A549 (cell line): ENCODE results near the gene MYRFL. TPM values are rescaled to one million over a fixed set of nuclear protein-coding genes. Genes with fewer than 3 reads are reported as not detected.

ENCODE experiments used
- ATAC-seq, 2 experiments: fragments of 200-7000 bp in 1 of 2; fragments of >200 bp in 1 of 2; cut with Nextera tagmentation in 1 of 2; cut with Tn5 transposase in 1 of 2; 3 replicates each; pipeline versions ENCODE4 v1.8.0 to v1.9.1; 2018 to 2020; ENCODE audit warnings: mild to moderate bottlenecking in 1 of 2, moderate library complexity in 1 of 2
- CTCF ChIA-PET: fragments of 300-600 bp; sonication (Branson Sonifier 250); formaldehyde crosslinking; extraction: SDS; loops from one replicate; lab custom pipeline; 2021; ENCODE audit warnings: antibody characterized with exemption, inconsistent platforms; lab: Yijun Ruan, JAX
- POLR2A ChIA-PET: fragments of 350-600 bp; formaldehyde crosslinking; extraction: SDS; loops from one replicate; lab custom pipeline; 2021; ENCODE audit warnings: antibody characterized with exemption, inconsistent platforms; lab: Yijun Ruan, JAX
- DNase-seq, 2 experiments: peaks; one replicate each; pipeline versions ENCODE4 v3.0.0 to v3.0.0-alpha.2; 2011 to 2016; ENCODE audit warnings: low read depth in 1 of 2, low spot score in 1 of 2
- FAIRE-seq: peaks from 2 replicates; lab custom pipeline; 2011; peaks lifted over from hg19 to GRCh38; lab: Jason Lieb, UNC
- H3K27ac ChIP-seq, 2 experiments: fragments of >200 bp; sonication (Bioruptor Twin); formaldehyde crosslinking; 3 replicates each; pipeline ENCODE4 v1.5.1; 2016 to 2017
- H3K4me1 ChIP-seq: fragments of >200 bp; sonication (Bioruptor Twin); formaldehyde crosslinking; 3 replicates; pipeline ENCODE4 v1.6.1; 2016
- H3K4me2 ChIP-seq: fragments of >200 bp; sonication (Bioruptor Twin); formaldehyde crosslinking; 3 replicates; pipeline ENCODE4 v1.6.1; 2016
- H3K4me3 ChIP-seq: fragments of >200 bp; sonication (Bioruptor Twin); formaldehyde crosslinking; 3 replicates; pipeline ENCODE4 v1.5.1; 2016
- H3K9me3 ChIP-seq: fragments of >200 bp; sonication (Bioruptor Twin); formaldehyde crosslinking; 3 replicates; pipeline ENCODE4 v1.6.1; 2016
- CEBPB ChIP-seq, 2 experiments: fragments of >200 bp in 1 of 2; sonication (Bioruptor Twin) in 1 of 2; formaldehyde crosslinking in 1 of 2; IDR thresholded peaks; 2 replicates each; pipeline ENCODE4 v1.6.1; 2012 to 2016
- CHD2 ChIP-seq: fragments of 150-350 bp; IDR thresholded peaks from 2 replicates; pipeline ENCODE4 v1.6.1; 2014; ENCODE audit warnings: low read length; ENCODE audit not compliant: partially characterized antibody
- EHF ChIP-seq: fragments of 250-450 bp; sonication (Bioruptor Pico); IDR thresholded peaks from 2 replicates; pipeline ENCODE4 v1.5.0; 2020; ENCODE audit warnings: mild to moderate bottlenecking
- EP300 ChIP-seq, 2 experiments: fragments of >200 bp; sonication (Bioruptor Twin); formaldehyde crosslinking; IDR thresholded peaks; 2 replicates in 1 of 2; 3 replicates in 1 of 2; pipeline ENCODE4 v1.6.1; 2016 to 2017
- ESRRA ChIP-seq: fragments of 150-350 bp; IDR thresholded peaks from 2 replicates; pipeline ENCODE4 v1.6.1; 2014; ENCODE audit warnings: mild to moderate bottlenecking, low read length, borderline replicate concordance
- FOSB ChIP-seq: fragments of 250-450 bp; sonication (Bioruptor Pico); IDR thresholded peaks from 2 replicates; pipeline ENCODE4 v1.5.0; 2020; ENCODE audit warnings: mild to moderate bottlenecking, moderate library complexity
- FOSL2 ChIP-seq, 2 experiments: fragments of 450-650 bp in 1 of 2; fragments of >200 bp in 1 of 2; sonication (Bioruptor Twin) in 1 of 2; formaldehyde crosslinking; IDR thresholded peaks; 2 replicates each; pipeline versions ENCODE4 v1.5.0 to v1.6.1; 2016 to 2020; ENCODE audit warnings: mild to moderate bottlenecking in 1 of 2, moderate library complexity in 1 of 2
- FOXS1 ChIP-seq: fragments of 250-450 bp; sonication (Bioruptor Pico); IDR thresholded peaks from 2 replicates; pipeline ENCODE4 v1.5.0; 2020; ENCODE audit warnings: mild to moderate bottlenecking, moderate library complexity
- GATA3 ChIP-seq: IDR thresholded peaks from 2 replicates; pipeline ENCODE4 v1.6.1; 2012; ENCODE audit warnings: borderline replicate concordance
- HOXA7 ChIP-seq: fragments of 250-450 bp; sonication (Bioruptor Pico); IDR thresholded peaks from 2 replicates; pipeline ENCODE4 v1.5.0; 2020; ENCODE audit warnings: mild to moderate bottlenecking, moderate library complexity
- HOXB13 ChIP-seq: fragments of 250-450 bp; sonication (Bioruptor Pico); IDR thresholded peaks from 2 replicates; pipeline ENCODE4 v1.5.0; 2020; ENCODE audit warnings: low read depth, mild to moderate bottlenecking, moderate library complexity
- JUN ChIP-seq, 2 experiments: fragments of >200 bp; sonication (Bioruptor Twin); formaldehyde crosslinking; IDR thresholded peaks; 2 replicates in 1 of 2; 3 replicates in 1 of 2; pipeline ENCODE4 v1.6.1; 2016 to 2017
- JUNB ChIP-seq: fragments of >200 bp; sonication (Bioruptor Twin); formaldehyde crosslinking; IDR thresholded peaks from 2 replicates; pipeline ENCODE4 v1.6.1; 2016
- KDM1A ChIP-seq: fragments of 200-600 bp; sonication (generic); IDR thresholded peaks from 2 replicates; pipeline ENCODE4 v1.6.1; 2016; ENCODE audit warnings: low read depth, mild to moderate bottlenecking
- KDM5A ChIP-seq: fragments of 200-600 bp; sonication (generic); IDR thresholded peaks from 2 replicates; pipeline ENCODE4 v1.6.1; 2016; ENCODE audit warnings: antibody characterized with exemption, mild to moderate bottlenecking
- MAFK ChIP-seq: fragments of 450-650 bp; IDR thresholded peaks from 2 replicates; pipeline ENCODE4 v1.6.1; 2014; ENCODE audit not compliant: partially characterized antibody
- MAZ ChIP-seq: fragments of 150-350 bp; IDR thresholded peaks from 2 replicates; pipeline ENCODE4 v1.6.1; 2014; ENCODE audit warnings: antibody characterized with exemption, low read depth, low read length, borderline replicate concordance
- PBX3 ChIP-seq: IDR thresholded peaks from 2 replicates; pipeline ENCODE4 v1.6.1; 2012
- POLR2A ChIP-seq: IDR thresholded peaks from 2 replicates; pipeline ENCODE4 v1.6.1; 2012; ENCODE audit warnings: mild to moderate bottlenecking, low read length
- POLR2AphosphoS2 ChIP-seq: conservative IDR thresholded peaks from 2 replicates; pipeline ENCODE4 v1.6.1; 2012; ENCODE audit warnings: low read length, improper control_type of control experiment, inconsistent platforms
- RAD21 ChIP-seq, 2 experiments: fragments of >200 bp in 1 of 2; sonication (Bioruptor Twin) in 1 of 2; formaldehyde crosslinking in 1 of 2; IDR thresholded peaks in 1 of 2; conservative IDR thresholded peaks in 1 of 2; 2 replicates in 1 of 2; 3 replicates in 1 of 2; pipeline ENCODE4 v1.6.1; 2012 to 2018; ENCODE audit warnings: inconsistent platforms in 1 of 2
- RCOR1 ChIP-seq: fragments of 150-350 bp; IDR thresholded peaks from 2 replicates; pipeline ENCODE4 v1.6.1; 2014; ENCODE audit warnings: antibody characterized with exemption, low read length, low read depth
- RNF2 ChIP-seq: fragments of 200-600 bp; sonication (generic); IDR thresholded peaks from 2 replicates; pipeline ENCODE4 v1.6.1; 2016; ENCODE audit warnings: low read depth, mild to moderate bottlenecking, antibody characterized with exemption, moderate library complexity, borderline replicate concordance
- SREBF2 ChIP-seq: fragments of 450-650 bp; IDR thresholded peaks from 2 replicates; pipeline ENCODE4 v1.6.1; 2014; ENCODE audit warnings: mild to moderate bottlenecking, moderate library complexity
- TFCP2L1 ChIP-seq: fragments of 250-450 bp; sonication (Bioruptor Pico); IDR thresholded peaks from 2 replicates; pipeline ENCODE4 v1.5.0; 2021; ENCODE audit warnings: mild to moderate bottlenecking
- ZFP36 ChIP-seq: fragments of 450-650 bp; IDR thresholded peaks from 2 replicates; pipeline ENCODE4 v1.6.1; 2014; ENCODE audit warnings: borderline replicate concordance; ENCODE audit not compliant: partially characterized antibody
- ZNF302 ChIP-seq: fragments of 250-450 bp; sonication (Bioruptor Pico); IDR thresholded peaks from 2 replicates; pipeline ENCODE4 v1.9.0; 2021; ENCODE audit warnings: inconsistent platforms, mild to moderate bottlenecking, moderate library complexity
- ZSCAN20 ChIP-seq: fragments of 250-450 bp; sonication (Bioruptor Pico); IDR thresholded peaks from 2 replicates; pipeline ENCODE4 v1.8.0; 2022; ENCODE audit warnings: mild to moderate bottlenecking, moderate library complexity
- WGBS: methylation state at CpG from one replicate; pipeline ENCODE4 v1.1.6; 2017; ENCODE audit errors: missing lambda C conversion rate; 5-methylcytosine and 5-hydroxymethylcytosine counted together
- polyA plus RNA-seq, 4 experiments: library from polyadenylated mRNA; depleted of rRNA in 3 of 4; stranded (reverse); fragments of >200 nt; fragmentation: RNase III in 1 of 4; extraction: RNeasy Plus Mini Kit Qiagen cat#74134 plus additional on column Dnase treatment in 1 of 4; gene quantifications; 2 replicates in 3 of 4; 3 replicates in 1 of 4; pipeline ENCODE4 v1.2.3, GENCODE V29; 2011 to 2017
- TF ChIP-seq, protein P1 (sequence below): IDR thresholded peaks from 2 replicates; pipeline ENCODE4 v1.6.1; 2012; ENCODE audit warnings: low read depth, borderline replicate concordance
- TF ChIP-seq, protein P2 (sequence below): fragments of >200 bp; sonication (Bioruptor Twin); formaldehyde crosslinking; IDR thresholded peaks from 3 replicates; pipeline ENCODE4 v1.5.1; 2016
- TF ChIP-seq, protein P3 (sequence below): fragments of 150-350 bp; IDR thresholded peaks from 2 replicates; pipeline ENCODE4 v1.6.1; 2014; ENCODE audit warnings: low read depth, mild to moderate bottlenecking, low read length
- TF ChIP-seq, protein P4 (sequence below): fragments of 200-600 bp; sonication (generic); IDR thresholded peaks from 2 replicates; pipeline ENCODE4 v1.6.1; 2016; ENCODE audit warnings: antibody characterized with exemption, mild to moderate bottlenecking, moderate library complexity

Gene MYRFL
- polyA plus RNA-seq, 2 of the 4 experiments (the other 2 are of a cell fraction), result 0.04 TPM; not detected in 1

DNA sequence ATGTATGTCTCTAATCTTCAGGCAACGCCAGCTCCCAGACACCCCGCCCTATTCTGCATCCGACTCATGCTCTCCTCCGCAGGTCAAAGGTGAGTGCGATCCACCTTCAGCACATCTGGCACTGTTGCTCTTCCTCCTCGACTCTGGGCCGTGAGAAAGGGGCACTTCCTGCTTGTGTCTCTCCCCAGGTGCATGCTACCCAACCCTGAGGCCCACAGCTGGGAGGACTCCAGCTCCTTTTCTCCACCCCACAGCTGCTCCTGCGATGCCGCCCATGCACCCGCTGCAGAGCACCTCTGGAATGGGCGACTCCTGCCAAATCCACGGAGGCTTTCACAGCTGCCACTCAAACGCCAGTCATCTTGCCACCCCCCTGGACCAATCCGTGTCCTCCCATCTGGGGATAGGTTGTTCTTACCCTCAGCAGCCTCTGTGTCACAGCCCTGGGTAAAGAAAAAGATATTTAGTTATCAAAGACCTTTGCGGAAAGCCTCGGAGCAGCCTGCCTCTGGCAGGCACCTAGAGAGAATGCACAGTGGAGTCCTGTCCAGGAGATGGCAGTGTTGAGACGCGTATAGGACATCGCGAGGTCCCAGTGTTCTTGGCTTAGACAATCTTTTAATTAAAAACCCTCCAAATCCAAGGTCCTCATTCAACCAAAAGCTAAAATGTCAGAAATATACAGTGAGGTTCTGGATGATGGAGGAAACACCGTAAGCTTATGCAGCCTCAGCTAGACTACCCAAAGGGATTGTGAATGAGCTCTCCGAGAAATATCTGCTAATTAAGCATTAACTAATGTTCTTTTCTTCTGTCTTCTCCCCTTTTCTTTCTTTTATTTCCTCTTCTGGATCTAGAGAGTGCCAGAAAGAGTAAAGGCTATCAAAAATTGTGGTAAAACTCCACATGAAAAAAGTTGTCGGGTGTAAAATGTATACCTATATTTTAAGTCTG, 54.3 kb downstream of the MYRFL start:
- Histone ChIP-seq H3K4me1 (0 out of 3 replicates have a peak, but pooled peaks cover 4% of the 10 kb centered on the region), H3K9me3 (no peaks in the 10 kb centered on the region), H3K4me2 (peak overlapping the region; percentile 85), H3K27ac (no peak overlapping the region), H3K4me3 (peak overlapping the region; percentile 32)
- DNase-seq (peak; percentile 69 to 76), FAIRE-seq (no peak), ATAC-seq (peak; percentile 93 to 98)
- WGBS, result 22% methylated on average over 23 of the region's 23 CpGs
- ChIA-PET CTCF (interaction anchor here (0.6 to 6.2 kb wide), 61 partner anchors 8 to 1003 kb away, joined by 3 to 57 read pairs (median 4); no protein-coding TSS in a partner anchor), POLR2A (no interaction called here)
- TF ChIP-seq, protein P1, sequence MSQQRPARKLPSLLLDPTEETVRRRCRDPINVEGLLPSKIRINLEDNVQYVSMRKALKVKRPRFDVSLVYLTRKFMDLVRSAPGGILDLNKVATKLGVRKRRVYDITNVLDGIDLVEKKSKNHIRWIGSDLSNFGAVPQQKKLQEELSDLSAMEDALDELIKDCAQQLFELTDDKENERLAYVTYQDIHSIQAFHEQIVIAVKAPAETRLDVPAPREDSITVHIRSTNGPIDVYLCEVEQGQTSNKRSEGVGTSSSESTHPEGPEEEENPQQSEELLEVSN, result no peak
- TF ChIP-seq GATA3 (no peak), ESRRA (no peak), FOSL2 (IDR thresholded peaks at IDR 0.05) (no peak), FOSL2 (CRISPR knock-in tag; IDR thresholded peaks at IDR 0.05) (no peak), RAD21 (conservative IDR thresholded peaks at IDR 0.05 in 1 of 2, IDR thresholded peaks at IDR 0.05 in 1 of 2) (peak; percentile 93 to 94), CEBPB (IDR thresholded peaks at IDR 0.05) (no peak), POLR2A (no peak), MAFK (peak; percentile 43), HOXB13 (no peak), TFCP2L1 (no peak), MAZ (no peak), RNF2 (no peak), ZFP36 (no peak), HOXA7 (CRISPR knock-in tag) (no peak), EP300 (IDR thresholded peaks at IDR 0.05) (no peak), JUNB (no peak), EHF (CRISPR knock-in tag) (no peak), SREBF2 (no peak), KDM1A (no peak), KDM5A (no peak), FOXS1 (CRISPR knock-in tag) (no peak), POLR2AphosphoS2 (no peak), ZNF302 (CRISPR knock-in tag) (no peak), CHD2 (no peak), RCOR1 (no peak), PBX3 (no peak), JUN (IDR thresholded peaks at IDR 0.05) (no peak), ZSCAN20 (no peak), FOSB (CRISPR knock-in tag) (no peak)
- TF ChIP-seq, protein P2, sequence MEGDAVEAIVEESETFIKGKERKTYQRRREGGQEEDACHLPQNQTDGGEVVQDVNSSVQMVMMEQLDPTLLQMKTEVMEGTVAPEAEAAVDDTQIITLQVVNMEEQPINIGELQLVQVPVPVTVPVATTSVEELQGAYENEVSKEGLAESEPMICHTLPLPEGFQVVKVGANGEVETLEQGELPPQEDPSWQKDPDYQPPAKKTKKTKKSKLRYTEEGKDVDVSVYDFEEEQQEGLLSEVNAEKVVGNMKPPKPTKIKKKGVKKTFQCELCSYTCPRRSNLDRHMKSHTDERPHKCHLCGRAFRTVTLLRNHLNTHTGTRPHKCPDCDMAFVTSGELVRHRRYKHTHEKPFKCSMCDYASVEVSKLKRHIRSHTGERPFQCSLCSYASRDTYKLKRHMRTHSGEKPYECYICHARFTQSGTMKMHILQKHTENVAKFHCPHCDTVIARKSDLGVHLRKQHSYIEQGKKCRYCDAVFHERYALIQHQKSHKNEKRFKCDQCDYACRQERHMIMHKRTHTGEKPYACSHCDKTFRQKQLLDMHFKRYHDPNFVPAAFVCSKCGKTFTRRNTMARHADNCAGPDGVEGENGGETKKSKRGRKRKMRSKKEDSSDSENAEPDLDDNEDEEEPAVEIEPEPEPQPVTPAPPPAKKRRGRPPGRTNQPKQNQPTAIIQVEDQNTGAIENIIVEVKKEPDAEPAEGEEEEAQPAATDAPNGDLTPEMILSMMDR, result peak; percentile 93
- TF ChIP-seq, protein P3, sequence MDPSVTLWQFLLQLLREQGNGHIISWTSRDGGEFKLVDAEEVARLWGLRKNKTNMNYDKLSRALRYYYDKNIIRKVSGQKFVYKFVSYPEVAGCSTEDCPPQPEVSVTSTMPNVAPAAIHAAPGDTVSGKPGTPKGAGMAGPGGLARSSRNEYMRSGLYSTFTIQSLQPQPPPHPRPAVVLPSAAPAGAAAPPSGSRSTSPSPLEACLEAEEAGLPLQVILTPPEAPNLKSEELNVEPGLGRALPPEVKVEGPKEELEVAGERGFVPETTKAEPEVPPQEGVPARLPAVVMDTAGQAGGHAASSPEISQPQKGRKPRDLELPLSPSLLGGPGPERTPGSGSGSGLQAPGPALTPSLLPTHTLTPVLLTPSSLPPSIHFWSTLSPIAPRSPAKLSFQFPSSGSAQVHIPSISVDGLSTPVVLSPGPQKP, result no peak
- TF ChIP-seq, protein P4, sequence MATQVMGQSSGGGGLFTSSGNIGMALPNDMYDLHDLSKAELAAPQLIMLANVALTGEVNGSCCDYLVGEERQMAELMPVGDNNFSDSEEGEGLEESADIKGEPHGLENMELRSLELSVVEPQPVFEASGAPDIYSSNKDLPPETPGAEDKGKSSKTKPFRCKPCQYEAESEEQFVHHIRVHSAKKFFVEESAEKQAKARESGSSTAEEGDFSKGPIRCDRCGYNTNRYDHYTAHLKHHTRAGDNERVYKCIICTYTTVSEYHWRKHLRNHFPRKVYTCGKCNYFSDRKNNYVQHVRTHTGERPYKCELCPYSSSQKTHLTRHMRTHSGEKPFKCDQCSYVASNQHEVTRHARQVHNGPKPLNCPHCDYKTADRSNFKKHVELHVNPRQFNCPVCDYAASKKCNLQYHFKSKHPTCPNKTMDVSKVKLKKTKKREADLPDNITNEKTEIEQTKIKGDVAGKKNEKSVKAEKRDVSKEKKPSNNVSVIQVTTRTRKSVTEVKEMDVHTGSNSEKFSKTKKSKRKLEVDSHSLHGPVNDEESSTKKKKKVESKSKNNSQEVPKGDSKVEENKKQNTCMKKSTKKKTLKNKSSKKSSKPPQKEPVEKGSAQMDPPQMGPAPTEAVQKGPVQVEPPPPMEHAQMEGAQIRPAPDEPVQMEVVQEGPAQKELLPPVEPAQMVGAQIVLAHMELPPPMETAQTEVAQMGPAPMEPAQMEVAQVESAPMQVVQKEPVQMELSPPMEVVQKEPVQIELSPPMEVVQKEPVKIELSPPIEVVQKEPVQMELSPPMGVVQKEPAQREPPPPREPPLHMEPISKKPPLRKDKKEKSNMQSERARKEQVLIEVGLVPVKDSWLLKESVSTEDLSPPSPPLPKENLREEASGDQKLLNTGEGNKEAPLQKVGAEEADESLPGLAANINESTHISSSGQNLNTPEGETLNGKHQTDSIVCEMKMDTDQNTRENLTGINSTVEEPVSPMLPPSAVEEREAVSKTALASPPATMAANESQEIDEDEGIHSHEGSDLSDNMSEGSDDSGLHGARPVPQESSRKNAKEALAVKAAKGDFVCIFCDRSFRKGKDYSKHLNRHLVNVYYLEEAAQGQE, result peak; percentile 52; the same call in 1 of the 2 replicates
